ENCODE results near the gene FBXL5.

The FBXL5 gene

GRCh38 chr4:15675356-15675755 lies 20.2 kb upstream of the FBXL5 start:
- no peak for DNase-seq

GRCh38 chr4:15674926-15675325 lies 19.8 kb upstream of the FBXL5 start:
- no peak for DNase-seq

GRCh38 chr4:15674046-15674445 lies 18.9 kb upstream of the FBXL5 start:
- no peak for DNase-seq

- no peak for DNase-seq
Observed at GRCh38 chr4:15673337-15673736, 18.2 kb upstream of the FBXL5 start.

GRCh38 chr4:15672101-15672500 lies 16.9 kb upstream of the FBXL5 start:
- DNase-seq = no peak

- no peak for DNase-seq
Observed at GRCh38 chr4:15670576-15670975, 15.4 kb upstream of the FBXL5 start.

- DNase-seq = no peak
Observed at GRCh38 chr4:15668566-15669435, 13.6 kb upstream of the FBXL5 start.

GRCh38 chr4:15667006-15667405 lies 11.8 kb upstream of the FBXL5 start:
- no peak for DNase-seq

- DNase-seq = no peak
Observed at GRCh38 chr4:15665753-15666365, 10.7 kb upstream of the FBXL5 start.

- DNase-seq = no peak
Observed at GRCh38 chr4:15659768-15660570, 4.8 kb upstream of the FBXL5 start.

GRCh38 chr4:15658781-15659180 lies 3.6 kb upstream of the FBXL5 start:
- DNase-seq = no peak

GRCh38 chr4:15658136-15658770 lies 3.1 kb upstream of the FBXL5 start:
- DNase-seq = no peak

- no peak for DNase-seq
Observed at GRCh38 chr4:15657366-15657765, 2.2 kb upstream of the FBXL5 start.

- no peak for DNase-seq
Observed at GRCh38 chr4:15656038-15656470, 897 bp upstream of the FBXL5 start.

- DNase-seq = peak in 1 of 2 experiments; percentile 37
Observed at GRCh38 chr4:15654593-15655222, 449 bp downstream of the FBXL5 start.

- peak in 1 of 2 experiments; percentile 39 for DNase-seq
Observed at GRCh38 chr4:15653864-15654592, 1.1 kb downstream of the FBXL5 start.

- DNase-seq = no peak
Observed at GRCh38 chr4:15653420-15653819, 1.7 kb downstream of the FBXL5 start.

- DNase-seq = no peak
Observed at GRCh38 chr4:15652841-15653240, 2.3 kb downstream of the FBXL5 start.

- DNase-seq = no peak
Observed at GRCh38 chr4:15652191-15652590, 3.0 kb downstream of the FBXL5 start.

- DNase-seq = no peak
Observed at GRCh38 chr4:15651676-15652075, 3.5 kb downstream of the FBXL5 start.

GRCh38 chr4:15649914-15650545 lies 5.1 kb downstream of the FBXL5 start:
- peak; percentile 61 to 77 for DNase-seq
